Embryonic facial prominence (tissue), 1 donor: ENCODE measurements around the gene SLC9A8.
"Not testable (repeated sequence)": the region's sequence is repeated elsewhere in the genome, so short reads cannot be mapped to it uniquely, and the experiment has no call there.

Experiments
- DNase-seq: peaks from one replicate; pipeline ENCODE4 v3.0.0-alpha.2; 2016; ENCODE audit errors: extremely low spot score

The SLC9A8 gene

DNA sequence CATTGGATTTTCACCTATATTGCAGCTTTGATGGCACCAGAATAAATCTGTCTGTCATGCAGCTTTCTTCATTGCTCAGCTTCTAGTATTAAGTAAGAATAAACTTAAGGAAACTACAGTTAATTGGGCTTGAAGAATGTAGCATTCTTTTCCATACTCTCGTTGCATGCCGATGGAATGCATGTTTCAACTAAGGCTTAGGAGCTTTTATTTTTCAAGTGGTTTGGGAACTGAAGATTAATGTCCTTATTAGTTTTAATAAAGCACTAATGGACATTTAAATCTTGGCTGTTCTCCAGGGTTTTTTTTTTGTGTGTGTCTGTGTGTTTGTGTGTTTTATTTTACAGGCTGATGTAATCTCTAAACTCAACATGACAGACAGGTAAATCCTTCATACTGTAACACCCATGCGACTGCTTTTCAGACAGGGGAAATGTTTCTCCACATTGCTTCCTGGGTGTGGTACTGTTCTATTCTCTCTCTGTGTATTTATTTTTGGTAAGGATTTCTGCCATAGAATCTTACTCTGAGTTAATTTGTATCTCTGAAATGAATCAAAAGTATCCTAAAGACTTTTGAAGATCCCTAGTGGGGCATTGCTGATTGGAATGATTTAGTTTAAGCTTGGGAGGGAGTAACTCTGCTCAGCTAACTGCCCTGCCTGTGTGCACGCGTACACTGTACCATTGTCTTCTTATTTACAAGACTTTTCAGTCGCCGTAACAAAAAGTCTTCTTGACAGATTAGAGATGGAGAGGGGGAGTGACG is 38.0 kb downstream of the SLC9A8 start:
- no peak for DNase-seq

DNA sequence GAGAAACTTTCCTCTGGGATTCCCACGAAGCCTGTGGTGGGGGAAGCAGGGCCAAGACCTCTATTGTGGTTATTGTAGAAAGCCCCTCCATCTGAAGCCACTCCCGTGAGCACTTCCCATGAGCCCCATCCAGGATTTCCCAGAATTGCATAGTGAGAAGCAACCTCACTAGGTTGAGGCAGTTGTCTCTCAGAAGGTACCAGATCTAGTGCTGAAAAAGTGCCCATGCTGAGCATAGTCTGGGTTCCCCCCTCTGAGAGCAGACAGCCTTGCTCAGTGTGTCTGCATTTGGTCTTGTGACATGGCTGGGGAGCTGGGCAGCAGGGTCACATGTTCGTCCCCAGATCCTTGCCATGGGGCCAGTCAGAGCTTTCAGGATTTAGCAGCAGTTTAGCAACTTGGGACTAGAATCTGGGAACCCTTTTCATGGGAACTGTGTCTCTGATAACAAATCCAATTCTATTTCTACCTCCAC is 38.6 kb downstream of the SLC9A8 start:
- no peak for DNase-seq

DNA sequence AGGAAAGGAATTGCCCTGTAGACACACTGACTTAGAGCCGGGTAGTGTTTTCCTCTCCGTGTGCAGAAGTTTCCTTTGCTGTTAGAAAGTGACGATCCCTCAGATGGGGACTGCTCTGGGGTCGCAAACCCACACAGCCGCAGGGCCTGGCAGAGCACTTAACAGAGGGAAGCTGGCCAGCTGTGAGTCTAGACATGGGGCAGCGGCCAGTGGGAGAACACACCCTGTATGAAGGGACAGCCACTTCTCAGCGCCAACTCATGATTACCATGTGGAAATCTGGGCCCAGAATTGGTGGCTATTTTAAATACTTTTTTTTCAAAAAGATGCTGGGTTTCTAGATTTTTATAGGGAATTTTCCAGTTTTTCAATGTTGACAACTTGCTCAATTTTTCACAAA is 39.4 kb downstream of the SLC9A8 start:
- no peak for DNase-seq

DNA sequence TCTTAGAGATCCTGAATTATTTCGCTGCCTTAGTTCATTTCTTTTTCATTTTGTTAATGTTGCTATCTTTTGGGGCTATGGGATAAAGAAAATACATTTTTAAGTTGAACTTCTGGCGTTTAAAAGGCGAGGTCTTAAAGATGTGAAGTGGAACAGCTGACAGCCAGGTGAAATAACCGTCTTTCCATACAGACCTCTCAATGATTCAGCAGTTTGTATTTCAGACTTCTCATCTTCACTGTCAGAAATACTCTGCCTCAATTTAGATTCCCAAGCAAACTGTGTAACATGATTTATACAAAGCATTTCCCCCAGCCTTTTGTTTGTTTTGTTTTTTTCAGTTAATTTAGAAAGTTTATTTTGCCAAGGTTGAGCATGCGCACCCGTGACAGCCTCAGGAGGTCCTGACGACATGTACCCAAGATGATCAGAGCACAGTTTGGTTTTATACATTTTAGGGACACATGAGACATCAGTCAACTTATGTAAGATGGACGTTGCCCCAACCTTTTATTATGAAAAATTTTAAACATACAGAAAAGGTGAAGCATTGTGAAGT is 40.0 kb downstream of the SLC9A8 start:
- DNase-seq = no peak

DNA sequence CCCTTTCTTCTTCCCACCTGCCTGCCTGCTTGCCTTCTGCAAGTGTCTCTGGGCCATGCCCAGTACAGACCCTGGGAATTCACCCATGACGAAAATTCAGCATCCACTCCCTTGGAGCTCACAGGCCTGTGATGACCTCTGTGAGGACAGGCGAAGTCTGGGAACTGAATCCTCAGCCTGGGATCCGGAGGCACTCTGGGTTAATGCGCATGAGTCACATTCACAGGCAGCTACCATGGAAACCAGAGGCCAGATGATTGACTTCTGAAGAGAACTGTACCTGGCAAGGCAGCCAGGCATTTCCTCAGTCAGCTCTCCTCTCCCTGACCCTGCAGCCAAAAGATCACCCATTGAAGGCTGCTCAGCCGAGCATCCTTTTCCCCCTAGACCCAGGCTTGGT is 41.0 kb downstream of the SLC9A8 start:
- no peak for DNase-seq

DNA sequence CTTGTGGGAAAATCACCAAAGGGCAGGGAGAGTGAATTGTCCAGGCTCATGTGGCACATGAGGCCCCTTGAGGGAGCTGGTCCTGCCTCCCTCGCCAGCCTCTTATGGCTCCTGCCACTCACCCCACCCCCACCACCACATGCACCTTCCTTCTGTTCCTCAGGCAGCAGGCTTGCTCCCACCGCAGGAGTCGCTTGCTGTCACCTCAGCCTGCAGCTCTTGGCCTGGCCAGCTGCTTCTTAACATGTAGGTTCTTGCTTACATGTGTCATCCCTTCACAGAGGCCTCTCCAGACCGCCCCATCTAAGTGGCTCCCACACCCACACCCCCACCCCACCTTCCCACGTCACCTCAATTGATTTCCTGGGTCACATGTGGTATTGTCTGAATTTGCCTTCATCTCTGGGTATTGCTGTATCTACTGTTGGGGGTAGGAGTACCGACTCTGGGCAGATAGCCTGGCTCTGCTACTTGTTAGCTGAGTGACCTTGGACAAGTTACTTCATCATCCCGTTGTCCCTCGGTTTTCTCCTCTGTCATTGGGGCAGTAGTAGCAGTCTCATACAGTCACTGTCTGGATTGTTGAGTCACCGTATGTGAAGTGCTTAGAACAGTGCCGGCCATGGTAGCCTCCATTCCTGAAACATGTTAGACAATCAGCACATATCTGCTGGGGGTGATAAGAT is 41.7 kb downstream of the SLC9A8 start:
- no peak for DNase-seq

DNA sequence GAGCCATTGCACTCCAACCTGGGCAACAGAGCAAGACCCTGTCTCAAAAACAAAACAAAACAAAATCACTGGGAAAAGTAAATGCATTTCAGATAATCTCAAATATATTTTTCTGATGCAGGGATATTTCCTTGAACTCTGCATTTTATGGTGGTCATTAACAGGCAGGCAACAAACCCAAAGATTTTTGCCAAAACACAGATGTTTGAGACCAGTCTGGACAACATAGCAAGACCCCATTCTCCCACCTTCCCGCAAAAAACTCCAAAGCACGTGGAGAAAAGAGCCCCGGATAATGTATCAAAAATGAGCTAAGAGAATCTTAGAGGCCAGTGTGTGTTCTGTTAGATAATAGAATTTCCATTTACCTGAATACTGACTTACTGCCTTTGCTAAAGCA is 44.3 kb downstream of the SLC9A8 start:
- no peak for DNase-seq

DNA sequence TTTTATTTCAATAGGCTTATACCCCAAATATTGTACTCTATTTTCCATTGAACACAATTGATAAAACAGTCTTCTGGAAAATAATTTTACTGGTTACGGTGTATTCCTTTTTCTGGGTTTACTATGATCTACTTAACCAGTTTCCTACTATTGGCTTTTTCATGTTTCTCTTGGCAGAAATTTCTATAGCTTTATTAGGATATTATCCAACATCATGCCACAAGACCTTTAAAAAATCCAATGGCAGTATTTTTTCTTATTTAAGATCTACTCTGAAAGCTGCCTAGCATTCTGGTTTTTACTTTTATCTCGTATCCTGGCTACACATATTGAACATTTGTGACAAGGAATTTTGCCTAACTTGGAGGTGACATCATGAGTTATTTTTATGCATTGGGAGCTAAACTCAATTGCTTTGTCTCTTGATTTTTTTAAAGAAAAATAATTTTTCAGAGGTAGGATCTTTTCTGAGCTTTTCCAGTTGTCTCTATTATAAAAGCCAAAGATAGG is 45.5 kb downstream of the SLC9A8 start:
- DNase-seq = no peak

DNA sequence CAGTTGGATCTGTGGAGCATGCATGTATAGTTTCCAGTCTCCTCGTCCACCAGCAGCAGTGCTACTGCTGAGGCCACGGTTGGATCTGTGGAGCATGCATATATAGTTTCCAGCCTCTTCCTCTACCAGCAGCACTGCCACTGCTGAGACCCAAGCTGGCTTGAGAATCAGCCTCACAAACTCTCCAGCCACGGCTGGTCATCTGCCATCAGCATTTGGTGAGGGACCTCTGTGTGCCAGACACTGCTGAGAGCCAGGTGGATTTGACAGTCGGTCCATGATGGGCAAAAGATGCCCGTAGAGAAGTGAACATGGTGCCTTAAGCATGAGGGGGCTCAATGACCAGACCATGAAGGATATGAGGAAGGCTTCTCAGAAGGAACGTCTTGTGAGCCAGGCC is 46.4 kb downstream of the SLC9A8 start:
- no peak for DNase-seq

DNA sequence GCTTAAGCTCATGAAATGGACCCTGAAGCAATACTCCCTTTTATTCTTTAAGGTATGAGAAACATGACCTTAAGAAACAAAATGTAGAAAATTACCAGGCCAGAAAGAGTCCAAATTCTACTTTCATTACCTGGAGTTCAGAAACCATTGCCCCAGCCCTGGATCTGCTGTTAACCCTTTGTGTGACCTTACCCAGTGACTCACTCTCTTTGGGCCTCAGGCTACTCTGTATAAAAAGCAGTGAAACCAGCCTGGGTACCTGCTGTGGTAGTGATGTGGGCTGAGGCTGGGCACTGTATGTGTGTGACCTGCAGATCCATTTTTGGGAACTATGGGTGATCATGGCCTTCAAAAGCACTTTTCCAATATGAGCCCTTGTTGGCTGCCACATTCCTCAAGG is 47.2 kb downstream of the SLC9A8 start:
- no peak for DNase-seq

DNA sequence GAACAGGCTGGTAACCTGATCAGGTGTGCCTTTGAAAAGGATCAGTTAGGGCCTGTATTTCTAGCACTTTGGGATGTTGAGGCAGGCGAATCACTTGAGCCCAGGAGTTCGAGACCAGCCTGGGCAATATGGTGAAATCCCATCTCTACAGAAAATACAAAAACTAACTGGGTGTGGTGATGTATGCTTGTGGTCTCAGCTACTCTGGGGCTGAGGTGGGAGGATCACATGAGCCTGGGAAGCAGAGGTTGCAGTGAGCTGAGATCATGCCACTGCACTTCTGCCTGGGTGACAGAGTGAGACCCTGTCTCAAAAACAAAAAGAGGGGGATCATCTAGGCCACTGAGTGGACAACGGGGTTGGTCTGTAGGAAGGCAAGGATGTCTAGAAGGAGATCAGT is 48.6 kb downstream of the SLC9A8 start:
- DNase-seq = not testable (repeated sequence)

DNA sequence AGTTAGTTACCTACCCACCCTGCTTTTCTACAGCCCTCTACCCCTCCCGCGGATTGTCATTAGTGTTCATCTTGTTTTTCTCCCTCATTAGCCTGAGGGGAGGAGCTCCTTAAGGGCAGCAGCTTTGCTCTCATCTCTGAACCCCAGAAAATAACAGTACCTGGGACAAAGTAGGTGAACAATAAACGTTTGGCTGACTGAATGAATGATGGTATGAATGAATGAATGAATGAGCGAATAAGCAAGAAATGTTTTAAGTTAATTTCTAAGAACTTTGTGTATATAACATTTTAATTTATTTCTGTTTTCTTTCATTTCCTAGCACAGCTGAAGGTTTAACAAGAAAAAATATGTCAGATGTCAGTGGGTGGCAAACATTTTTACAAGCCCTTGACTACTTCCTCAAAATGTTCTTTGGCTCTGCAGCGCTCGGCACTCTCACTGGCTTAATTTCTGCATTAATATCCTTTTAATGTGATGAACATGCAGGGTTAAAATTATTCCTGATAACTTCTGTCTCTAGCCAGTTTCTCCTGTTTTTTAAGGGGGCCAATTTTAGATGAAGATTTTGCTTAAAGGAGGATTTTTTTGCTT is 50.1 kb downstream of the SLC9A8 start:
- no peak for DNase-seq

DNA sequence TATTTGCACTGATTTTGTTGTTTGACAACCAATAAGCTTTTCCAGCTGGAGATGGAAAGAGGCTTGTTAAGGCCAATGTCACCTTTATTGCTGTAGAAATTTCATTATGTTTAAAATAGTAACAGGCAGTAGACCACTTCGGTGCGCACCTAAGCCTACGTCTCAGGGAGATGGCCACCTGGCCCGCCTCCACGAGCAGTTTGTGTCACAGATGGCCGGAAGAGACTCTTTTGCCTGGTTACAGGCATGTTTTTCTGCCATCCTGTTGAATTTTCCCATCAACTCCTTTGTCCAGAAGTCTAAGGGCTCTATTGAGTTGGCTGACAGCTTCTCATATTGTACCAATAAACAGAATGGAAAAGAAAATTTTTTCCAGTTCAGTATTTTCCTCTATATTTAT is 51.0 kb downstream of the SLC9A8 start:
- DNase-seq = no peak

DNA sequence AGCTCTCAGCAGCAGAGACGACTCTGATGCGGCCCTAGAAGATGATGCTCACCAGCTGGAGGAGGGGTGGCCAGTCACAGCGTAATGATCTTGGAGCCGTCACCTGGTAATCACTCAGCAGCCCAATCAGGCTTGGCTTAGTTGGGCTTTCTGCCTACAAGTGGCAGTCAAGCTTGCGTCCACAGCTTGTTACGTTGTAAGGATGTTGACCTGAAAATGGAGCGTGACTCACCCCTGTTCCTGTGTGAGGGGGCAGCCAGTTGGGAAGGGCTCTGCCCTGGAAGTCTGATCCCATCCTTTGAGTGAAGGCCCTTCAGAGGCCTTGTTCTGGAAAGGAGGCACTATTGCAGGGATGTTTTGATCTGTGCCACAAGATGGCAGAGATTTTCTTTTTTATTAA is 52.9 kb downstream of the SLC9A8 start:
- DNase-seq = no peak

DNA sequence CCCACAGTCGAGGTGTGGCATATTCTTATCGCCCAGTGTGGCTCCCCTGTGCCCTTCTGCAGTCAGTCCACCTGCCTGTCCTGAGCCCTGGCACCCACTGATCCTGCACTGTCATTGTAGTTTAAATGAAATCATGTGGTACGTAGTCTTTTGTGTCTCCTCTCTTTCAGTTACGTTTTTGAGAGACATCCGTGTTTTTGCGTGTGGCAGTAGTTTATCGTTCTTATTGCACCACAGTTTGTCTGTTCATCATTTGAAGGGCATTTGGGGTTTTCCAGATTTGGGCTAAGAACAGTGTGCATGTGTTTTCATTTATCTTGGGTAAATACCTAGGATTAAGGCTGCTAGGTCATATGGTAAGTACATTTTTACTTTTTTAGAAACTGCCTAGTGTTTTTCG is 53.4 kb downstream of the SLC9A8 start:
- peak; percentile 46 for DNase-seq

DNA sequence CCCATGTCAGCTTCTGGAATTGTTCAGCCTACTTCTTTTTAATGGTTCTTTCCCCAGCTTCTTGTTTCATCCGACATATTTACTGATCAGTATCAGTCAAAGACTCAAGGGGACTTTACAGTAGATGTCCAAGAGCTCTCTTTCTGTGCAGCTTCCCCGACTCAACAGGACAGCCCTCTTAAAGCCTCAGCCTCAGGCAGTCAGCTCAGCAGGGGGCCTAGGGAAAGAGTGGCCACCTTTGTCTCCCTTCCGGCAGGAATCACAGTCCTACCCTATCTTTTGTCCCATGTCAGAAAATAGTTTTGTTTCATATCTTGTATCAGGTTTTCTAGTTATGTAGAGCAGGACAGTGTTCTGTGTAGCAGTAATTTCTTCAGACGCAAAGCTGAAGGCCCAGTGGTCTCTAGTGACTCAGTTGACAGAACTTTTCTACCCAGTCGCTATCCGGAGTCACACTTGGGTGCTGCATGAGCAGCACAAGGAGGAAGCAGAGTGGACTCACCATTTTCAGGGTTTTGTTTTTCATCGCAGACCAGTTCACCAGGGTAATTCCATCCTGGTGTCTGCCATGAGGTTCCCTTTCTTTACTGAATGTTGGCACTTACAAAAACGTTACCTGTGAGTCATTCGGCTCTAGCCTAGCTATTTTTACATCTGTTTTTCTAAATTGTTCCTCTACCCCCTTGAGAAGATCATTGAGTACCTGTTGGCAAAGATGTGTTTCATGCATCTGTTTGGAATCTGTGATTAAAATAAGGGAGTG is 55.0 kb downstream of the SLC9A8 start:
- DNase-seq = no peak

DNA sequence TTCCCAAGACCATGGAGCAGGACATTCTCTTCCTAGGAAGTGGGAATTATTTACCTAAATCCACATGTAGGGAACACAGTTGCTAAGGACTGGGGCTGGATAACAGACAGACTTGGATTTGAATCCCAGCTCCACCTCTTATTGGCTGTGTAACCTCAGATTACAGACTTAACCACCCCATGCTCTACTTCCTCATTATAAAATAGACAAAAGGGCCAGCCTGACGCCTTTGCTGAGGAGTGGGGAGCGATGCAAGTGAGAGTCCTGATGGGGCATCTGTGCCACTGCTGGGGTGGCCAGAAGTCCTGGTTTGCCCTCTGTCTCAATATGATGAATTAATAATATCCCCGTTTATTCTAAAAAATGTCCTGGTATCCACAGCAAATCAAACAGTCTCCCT is 55.9 kb downstream of the SLC9A8 start:
- DNase-seq = no peak

DNA sequence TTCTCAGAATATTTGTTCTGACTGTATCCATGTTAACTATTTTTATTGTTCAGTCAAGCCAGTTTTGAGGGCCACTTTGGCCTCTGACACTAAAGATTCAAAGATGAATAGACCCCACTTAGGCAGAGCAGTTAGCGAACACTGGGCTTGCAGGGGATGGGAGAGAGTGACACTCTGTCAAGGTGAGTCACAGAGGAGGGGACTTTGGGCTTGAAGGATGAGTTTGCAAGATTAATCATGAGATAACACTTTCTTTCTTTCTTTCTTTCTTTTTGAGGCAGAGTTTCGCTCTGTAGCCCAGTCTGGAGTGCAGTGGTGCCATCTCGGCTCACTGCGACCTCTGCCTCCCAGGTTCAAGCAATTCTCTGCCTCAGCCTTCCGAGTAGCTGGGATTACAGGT is 56.3 kb downstream of the SLC9A8 start:
- no peak for DNase-seq

DNA sequence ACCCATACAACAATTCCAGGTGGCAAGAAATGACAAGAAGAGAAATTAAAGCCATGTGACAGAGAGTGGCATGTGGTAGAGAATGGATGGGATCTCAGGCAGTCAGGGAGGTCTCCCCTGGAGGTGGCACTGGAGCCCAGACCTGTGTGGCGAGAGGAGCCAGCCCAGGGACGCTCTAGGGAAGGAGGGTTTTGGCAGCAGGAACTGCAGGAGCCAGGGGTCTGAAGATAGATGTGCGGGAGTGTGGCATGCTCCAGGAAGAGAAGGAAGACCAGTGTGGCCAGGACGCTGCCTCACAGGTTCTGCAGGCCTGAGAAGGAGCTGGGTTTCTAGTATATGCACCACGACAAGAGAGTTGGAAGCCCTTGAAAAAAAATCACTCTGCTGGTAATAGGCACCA is 57.6 kb downstream of the SLC9A8 start:
- DNase-seq = no peak

DNA sequence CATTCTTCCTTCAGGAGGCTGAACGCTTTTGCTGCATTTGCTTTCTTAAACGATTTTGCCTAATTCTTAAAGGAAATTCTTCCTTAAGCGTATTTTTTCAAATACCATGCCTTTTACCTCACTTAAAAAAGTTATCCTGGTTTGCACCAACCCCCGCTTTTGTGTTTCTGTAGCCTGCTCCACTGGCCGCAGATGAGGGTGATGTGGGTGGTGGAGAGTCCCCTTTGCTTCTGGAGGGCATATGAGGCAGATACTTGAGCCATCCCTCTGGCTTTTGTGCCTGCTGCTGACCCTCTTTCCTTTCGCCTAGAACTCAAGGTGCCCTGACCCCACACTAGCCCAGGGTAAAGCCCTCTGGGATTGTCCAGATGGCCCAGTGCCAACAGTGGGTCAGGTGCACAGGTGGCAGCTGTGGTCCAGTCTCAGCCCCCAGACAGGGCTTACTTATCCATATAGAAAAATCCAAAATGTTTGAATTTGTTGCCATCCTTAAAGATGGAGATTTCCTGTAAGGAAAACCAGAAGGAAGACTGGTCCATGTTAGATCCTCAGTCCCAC is 58.8 kb downstream of the SLC9A8 start:
- no peak for DNase-seq

DNA sequence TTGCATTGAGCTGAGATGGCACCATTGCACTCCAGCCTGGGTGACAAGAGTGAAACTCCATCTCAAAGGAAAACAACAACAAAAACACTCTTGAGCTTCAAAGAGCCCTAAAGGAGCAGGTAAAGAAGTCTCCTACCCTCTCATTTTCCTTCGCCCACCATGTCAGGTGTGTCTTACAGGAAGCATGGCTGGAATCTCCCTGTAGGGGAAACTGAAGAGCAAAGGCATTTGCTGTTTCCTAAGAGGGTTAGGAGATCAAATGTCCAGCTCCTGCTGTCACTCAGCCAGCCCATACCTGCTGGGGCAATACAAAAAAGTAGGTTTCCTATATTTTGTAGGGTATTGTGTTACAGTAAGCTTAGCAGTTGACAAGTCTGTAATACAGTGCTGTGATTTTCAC is 59.4 kb downstream of the SLC9A8 start:
- DNase-seq = no peak
